HG03135 (cell line): ENCODE results near the gene CFAP99.
"Not testable (repeated sequence)": the region's sequence is repeated elsewhere in the genome, so short reads cannot be mapped to it uniquely, and the experiment has no call there.

Experiments
- ATAC-seq: cut with Tn5 transposase; IDR thresholded peaks from one replicate; pipeline ENCODE4 v1.9.1; 2021; ENCODE audit warnings: mild to moderate bottlenecking, moderate library complexity; ENCODE audit not compliant: unreplicated experiment

CFAP99 gene

GRCh38 chr4:2418650-2419571, at the start of gene CFAP99:
CFAP99 (plus strand) TSS chr4:2418955.
- ATAC-seq, result peak; percentile 85

- ATAC-seq, result no peak
Measured at GRCh38 chr4:2370597-2371320, 48.0 kb upstream of the CFAP99 start.

GRCh38 chr4:2371765-2372487, 46.8 kb upstream of the CFAP99 start:
- no peak for ATAC-seq

- ATAC-seq, result no peak
Measured at GRCh38 chr4:2372488-2373030, 46.2 kb upstream of the CFAP99 start.

- no peak for ATAC-seq
Measured at GRCh38 chr4:2373532-2373931, 45.2 kb upstream of the CFAP99 start.

- no peak for ATAC-seq
Measured at GRCh38 chr4:2375427-2375826, 43.3 kb upstream of the CFAP99 start.

- no peak for ATAC-seq
Measured at GRCh38 chr4:2377241-2377640, 41.5 kb upstream of the CFAP99 start.

GRCh38 chr4:2378401-2378800, 40.4 kb upstream of the CFAP99 start:
- ATAC-seq, result no peak

GRCh38 chr4:2378898-2379297, 39.9 kb upstream of the CFAP99 start:
- ATAC-seq, result no peak

- not testable (repeated sequence) for ATAC-seq
Measured at GRCh38 chr4:2380589-2380988, 38.2 kb upstream of the CFAP99 start.

- not testable (repeated sequence) for ATAC-seq
Measured at GRCh38 chr4:2382769-2383202, 36.0 kb upstream of the CFAP99 start.

- not testable (repeated sequence) for ATAC-seq
Measured at GRCh38 chr4:2383220-2383631, 35.5 kb upstream of the CFAP99 start.

GRCh38 chr4:2383760-2384159, 35.0 kb upstream of the CFAP99 start:
- ATAC-seq, result no peak

- ATAC-seq, result no peak
Measured at GRCh38 chr4:2384245-2384644, 34.5 kb upstream of the CFAP99 start.

- ATAC-seq, result no peak
Measured at GRCh38 chr4:2385516-2385915, 33.2 kb upstream of the CFAP99 start.

GRCh38 chr4:2386717-2387116, 32.0 kb upstream of the CFAP99 start:
- ATAC-seq, result no peak

GRCh38 chr4:2387218-2387617, 31.5 kb upstream of the CFAP99 start:
- no peak for ATAC-seq

GRCh38 chr4:2387829-2388228, 30.9 kb upstream of the CFAP99 start:
- ATAC-seq, result no peak

- no peak for ATAC-seq
Measured at GRCh38 chr4:2388429-2389182, 30.1 kb upstream of the CFAP99 start.

GRCh38 chr4:2389691-2390090, 29.1 kb upstream of the CFAP99 start:
- no peak for ATAC-seq
